ENCODE data around the gene ADAMTSL5. TPM values are rescaled to one million over a fixed set of nuclear protein-coding genes. Genes with fewer than 3 reads are reported as not detected.

Gene ADAMTSL5, protein sequence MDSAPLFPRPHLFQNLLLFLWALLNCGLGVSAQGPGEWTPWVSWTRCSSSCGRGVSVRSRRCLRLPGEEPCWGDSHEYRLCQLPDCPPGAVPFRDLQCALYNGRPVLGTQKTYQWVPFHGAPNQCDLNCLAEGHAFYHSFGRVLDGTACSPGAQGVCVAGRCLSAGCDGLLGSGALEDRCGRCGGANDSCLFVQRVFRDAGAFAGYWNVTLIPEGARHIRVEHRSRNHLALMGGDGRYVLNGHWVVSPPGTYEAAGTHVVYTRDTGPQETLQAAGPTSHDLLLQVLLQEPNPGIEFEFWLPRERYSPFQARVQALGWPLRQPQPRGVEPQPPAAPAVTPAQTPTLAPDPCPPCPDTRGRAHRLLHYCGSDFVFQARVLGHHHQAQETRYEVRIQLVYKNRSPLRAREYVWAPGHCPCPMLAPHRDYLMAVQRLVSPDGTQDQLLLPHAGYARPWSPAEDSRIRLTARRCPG
- 3.6 and 7.0 TPM in 2 replicates for total RNA-seq

DNA sequence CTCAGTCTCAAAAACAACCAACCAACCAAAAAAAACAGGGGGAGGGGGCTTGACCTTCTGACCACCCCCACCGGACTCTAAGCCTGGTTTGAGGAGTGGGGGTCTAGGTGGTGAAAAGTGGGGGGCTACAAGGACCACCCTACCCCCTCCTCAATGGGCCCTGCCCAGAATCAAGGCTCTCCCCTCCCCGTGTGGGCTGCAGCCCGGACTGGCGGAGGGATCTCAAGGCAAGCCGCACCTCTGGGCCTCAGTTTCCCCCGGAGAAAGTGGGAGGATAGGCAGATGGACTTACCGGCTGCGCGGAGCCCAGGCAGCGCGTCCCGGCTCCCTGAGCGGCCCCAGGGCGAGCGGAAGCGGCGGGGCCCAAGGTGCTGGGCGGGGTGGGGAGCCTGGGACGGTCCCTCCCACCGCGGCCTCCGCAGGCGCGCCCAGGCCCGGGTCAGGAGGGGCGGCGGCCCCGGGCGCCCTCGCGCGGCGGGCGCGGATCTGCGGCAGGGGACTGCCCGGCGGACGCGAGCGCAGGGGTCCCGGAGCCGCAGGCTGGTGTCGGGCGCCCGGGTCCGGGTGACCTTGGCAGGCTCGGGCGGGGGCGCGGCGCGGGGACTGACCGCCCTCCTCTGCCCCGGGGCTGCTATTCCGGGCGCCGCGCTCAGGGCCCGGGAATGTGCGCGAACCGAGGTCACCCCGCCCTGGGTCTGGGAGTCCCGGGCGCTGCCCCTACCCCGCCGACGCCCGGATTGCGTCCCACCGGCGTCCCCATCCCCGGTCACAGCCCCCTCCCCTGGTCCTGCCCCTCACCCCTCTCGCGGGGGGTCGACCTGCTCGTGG is at the start of gene ADAMTSL5:
TSS of gene ADAMTSL5 (minus strand) at position 349 of the 828 bp plus-strand sequence. CDS start 2,076 bp downstream, outside the sequence.
- no peaks in the 10 kb centered on the region for H3K9me3 Mint-ChIP-seq
- no peak within 1 kb of the TSS for H3K27ac Mint-ChIP-seq
- DNase-seq (ENCODE audit: low spot score) = peak; percentile 63
- H3K27me3 Mint-ChIP-seq (ENCODE audit: insufficient read depth) = peaks cover 12% of the 10 kb centered on the region
- peaks cover under 1% of the 10 kb centered on the region for H3K4me1 Mint-ChIP-seq (ENCODE audit: low read depth)
- H3K4me3 Mint-ChIP-seq = peak within 1 kb of the TSS; percentile 71
- intact Hi-C loops (cut with micrococcal nuclease) = loop anchor here (1.0 to 5.0 kb wide), 4 partner anchors 23 to 236 kb away; partner anchors contain the start of genes C19orf25, FAM174C and PCSK4
- peaks cover 2% of the 10 kb centered on the region for H3K36me3 Mint-ChIP-seq (ENCODE audit: low read depth)

DNA sequence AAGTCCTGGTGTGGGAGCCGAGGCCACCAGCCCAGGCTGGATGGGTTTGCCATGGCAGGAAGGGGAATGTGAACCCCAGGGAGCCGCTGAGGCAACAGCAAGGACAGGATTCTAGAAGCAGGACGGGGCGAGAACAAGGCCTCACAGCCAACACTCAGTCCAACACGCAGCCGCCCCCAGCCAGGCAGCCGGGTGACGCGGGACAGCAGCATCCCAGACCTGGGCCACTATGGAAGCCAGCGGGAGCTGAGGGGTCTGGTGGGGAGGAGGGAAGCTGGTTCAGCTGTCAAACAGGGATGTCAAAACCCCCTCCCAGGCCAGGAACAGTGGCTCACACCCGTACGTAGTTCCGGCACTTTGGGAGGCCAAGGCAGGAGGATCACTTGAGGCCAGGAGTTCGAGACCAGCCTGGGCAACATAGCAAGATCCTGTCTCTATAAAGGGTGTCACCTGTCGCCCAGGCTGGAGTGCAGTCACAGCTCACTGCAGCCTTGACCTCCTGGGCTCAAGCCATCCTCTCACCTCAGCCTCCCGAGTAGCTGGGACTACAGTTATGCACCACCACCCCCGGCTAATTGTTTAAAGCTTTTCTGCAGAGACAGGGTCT is 48.5 kb upstream of the ADAMTSL5 start:
- Mint-ChIP-seq H3K4me3 (no peak overlapping the region), H3K9me3 (no peaks in the 10 kb centered on the region), H3K27ac (no peak overlapping the region), H3K36me3 (ENCODE audit: low read depth) (no peaks in the 10 kb centered on the region), H3K4me1 (ENCODE audit: low read depth) (no peaks in the 10 kb centered on the region), H3K27me3 (ENCODE audit: insufficient read depth) (peaks cover 5% of the 10 kb centered on the region)
- intact Hi-C loops (cut with micrococcal nuclease) = no loop called here
- no peak for DNase-seq (ENCODE audit: low spot score)

DNA sequence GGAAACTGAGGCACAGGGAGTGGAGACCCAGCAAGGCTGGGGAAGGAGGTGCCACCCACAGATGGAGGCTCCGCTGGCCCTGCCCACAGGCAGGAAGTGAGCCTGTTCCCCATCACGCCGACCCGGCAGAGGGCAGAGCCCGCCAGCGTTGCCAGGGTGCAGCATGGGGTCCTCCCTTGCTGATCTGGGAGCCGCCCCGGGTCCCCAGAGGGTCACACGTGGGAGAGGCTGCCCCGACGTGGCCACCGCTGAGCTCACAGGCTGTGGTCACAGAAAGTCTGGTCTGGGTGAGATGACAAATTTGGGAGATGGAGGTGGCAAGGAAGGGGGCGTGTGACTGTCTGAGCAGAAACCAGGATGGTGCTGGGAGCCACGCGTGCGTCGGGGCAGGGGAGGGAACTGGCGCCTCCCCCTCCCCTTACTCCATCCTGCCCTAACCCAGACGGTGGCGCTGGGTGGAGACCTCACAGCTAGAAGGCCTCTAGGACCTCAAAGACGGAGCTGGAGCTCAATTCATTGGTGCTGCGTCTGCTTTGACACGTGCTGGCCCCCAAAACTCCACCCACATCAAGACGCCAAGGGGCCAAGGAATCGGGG is 47.6 kb upstream of the ADAMTSL5 start:
- H3K27ac Mint-ChIP-seq = no peak overlapping the region
- H3K4me1 Mint-ChIP-seq (ENCODE audit: low read depth) = no peaks in the 10 kb centered on the region
- intact Hi-C loops (cut with micrococcal nuclease) = no loop called here
- no peak for DNase-seq (ENCODE audit: low spot score)
- peaks cover 3% of the 10 kb centered on the region for H3K27me3 Mint-ChIP-seq (ENCODE audit: insufficient read depth)
- no peaks in the 10 kb centered on the region for H3K9me3 Mint-ChIP-seq
- H3K36me3 Mint-ChIP-seq (ENCODE audit: low read depth) = no peaks in the 10 kb centered on the region
- H3K4me3 Mint-ChIP-seq = no peak overlapping the region

DNA sequence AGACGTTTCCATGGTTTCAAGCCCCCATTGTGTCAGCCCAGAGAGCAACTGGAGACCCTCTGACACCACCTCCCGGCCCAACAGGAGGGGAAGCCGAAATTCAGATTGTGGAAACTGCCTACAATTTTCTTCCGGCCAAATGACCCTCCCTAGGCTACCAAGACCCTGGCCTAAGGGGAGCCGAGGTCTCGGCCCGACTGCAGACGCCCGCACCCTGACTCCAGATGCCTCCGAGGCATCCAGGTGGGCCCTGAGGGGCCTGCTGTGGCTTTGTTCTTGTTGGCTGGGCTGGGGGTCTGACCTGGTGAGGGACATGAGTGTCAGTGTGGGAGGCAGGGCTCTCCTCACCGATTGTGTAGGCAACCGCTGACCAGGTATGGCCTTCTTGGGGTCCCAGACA is 45.7 kb upstream of the ADAMTSL5 start:
- Mint-ChIP-seq H3K9me3 (no peaks in the 10 kb centered on the region), H3K27ac (no peak overlapping the region), H3K36me3 (ENCODE audit: low read depth) (no peaks in the 10 kb centered on the region), H3K4me1 (ENCODE audit: low read depth) (no peaks in the 10 kb centered on the region), H3K27me3 (ENCODE audit: insufficient read depth) (no peaks in the 10 kb centered on the region), H3K4me3 (no peak overlapping the region)
- intact Hi-C loops (cut with micrococcal nuclease) = no loop called here
- DNase-seq (ENCODE audit: low spot score) = no peak

DNA sequence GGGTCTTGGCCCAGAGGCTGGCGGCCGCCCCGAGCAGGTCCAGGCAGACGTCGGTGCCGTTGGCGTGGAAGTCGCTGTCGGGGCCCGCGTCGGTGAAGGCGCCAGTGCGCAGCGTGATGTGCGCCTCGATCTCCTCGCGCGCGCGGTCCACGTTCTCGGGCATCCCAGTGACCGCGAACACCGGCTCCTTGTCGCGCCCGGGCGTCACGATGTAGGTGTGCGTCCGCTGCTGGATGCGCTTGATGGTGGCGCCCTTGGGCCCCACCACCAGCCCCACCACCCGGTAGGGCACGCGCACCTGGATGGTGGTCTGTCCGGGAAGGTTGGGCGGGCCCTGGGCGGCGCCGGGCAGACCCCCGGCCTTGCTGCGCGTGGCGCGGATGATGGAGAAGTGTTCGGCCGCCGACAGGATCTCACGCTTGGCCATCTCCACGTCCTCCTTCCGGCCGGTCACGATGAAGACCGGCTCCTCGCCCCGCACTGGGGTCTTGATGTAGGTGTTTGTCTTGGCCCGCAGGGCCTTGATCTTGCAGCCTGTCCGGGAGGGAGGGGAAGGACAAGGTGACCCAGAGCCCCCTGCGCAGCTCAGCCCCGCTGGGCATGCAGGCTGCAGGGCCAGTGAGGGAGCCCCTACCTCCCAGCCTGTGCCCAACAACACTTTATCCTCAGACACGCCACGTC is 43.7 kb upstream of the ADAMTSL5 start:
- Mint-ChIP-seq H3K4me3 (no peak overlapping the region), H3K27ac (no peak overlapping the region), H3K4me1 (ENCODE audit: low read depth) (no peaks in the 10 kb centered on the region), H3K9me3 (no peaks in the 10 kb centered on the region), H3K27me3 (ENCODE audit: insufficient read depth) (no peaks in the 10 kb centered on the region), H3K36me3 (ENCODE audit: low read depth) (no peaks in the 10 kb centered on the region)
- intact Hi-C loops (cut with micrococcal nuclease) = no loop called here
- no peak for DNase-seq (ENCODE audit: low spot score)

DNA sequence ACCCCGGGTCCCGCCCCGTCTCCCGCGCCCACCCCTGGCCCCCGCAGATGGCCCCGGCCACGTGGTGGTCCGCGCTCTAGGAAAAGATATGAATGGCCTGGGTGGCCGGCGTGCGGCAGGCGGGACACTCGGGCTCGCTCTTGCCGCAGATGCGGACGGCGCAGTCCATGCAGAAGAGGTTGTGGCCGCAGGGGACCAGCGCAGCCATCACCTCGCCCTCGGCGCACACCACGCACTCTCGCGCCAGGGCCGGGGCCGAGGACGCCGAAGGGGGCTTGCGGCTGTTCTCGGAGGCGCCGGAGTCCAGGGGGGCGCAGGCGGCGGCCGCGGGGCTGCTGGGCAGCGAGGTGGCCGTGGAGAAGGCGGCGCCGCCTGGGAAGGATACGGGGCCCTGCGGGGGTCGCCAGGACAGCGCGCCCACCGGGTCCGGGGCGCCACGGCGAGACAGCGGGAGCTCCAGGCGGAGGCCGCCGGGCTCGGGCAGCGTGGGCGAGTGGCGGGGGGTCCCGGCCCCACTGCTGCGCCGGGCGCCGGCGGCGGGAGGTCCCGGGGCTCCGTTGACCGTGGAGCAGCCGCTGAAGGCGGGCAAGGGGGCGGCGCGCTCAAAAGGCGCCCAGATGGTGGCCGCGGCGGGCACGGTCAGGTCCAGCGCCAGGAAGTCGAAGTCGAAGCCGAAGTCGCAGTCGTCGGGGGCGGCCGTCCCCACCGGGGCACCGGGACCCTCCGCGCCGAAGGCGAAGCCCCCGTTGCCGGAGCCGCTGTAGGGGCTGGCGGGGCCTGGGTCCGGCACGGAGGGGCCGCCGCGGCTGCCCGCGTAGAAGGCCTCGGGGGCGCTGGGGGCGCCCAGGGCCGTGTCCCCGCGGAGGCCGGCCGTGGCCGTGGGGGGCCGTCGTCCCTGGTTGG is 42.9 kb upstream of the ADAMTSL5 start:
- Mint-ChIP-seq H3K36me3 (ENCODE audit: low read depth) (no peaks in the 10 kb centered on the region), H3K4me1 (ENCODE audit: low read depth) (no peaks in the 10 kb centered on the region), H3K9me3 (no peaks in the 10 kb centered on the region), H3K4me3 (no peak overlapping the region), H3K27me3 (ENCODE audit: insufficient read depth) (peaks cover 2% of the 10 kb centered on the region), H3K27ac (no peak overlapping the region)
- DNase-seq (ENCODE audit: low spot score) = no peak
- intact Hi-C loops (cut with micrococcal nuclease) = no loop called here

DNA sequence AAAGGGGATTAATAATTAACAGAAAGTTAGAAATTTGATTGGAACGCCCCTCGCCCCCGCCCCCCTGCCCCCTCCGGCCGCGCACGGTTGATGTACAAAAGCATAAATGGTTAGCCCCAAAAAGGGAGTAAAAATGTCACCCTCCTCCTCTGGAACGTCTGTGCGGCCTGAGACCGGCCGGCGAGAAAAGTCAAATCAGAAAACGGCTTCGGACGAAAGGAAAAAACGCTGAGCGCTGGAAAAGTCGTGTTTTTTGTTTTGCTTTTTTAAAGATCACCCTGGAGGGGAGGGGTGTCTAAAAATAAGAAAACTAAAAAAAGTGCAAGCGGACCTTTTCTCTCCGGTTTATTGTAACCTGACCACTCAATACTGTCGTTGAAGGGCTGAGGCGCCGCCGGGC is 42.1 kb upstream of the ADAMTSL5 start:
- no peaks in the 10 kb centered on the region for H3K4me1 Mint-ChIP-seq (ENCODE audit: low read depth)
- peaks cover 2% of the 10 kb centered on the region for H3K27me3 Mint-ChIP-seq (ENCODE audit: insufficient read depth)
- no peak overlapping the region for H3K4me3 Mint-ChIP-seq
- DNase-seq (ENCODE audit: low spot score) = no peak
- H3K9me3 Mint-ChIP-seq = no peaks in the 10 kb centered on the region
- no peaks in the 10 kb centered on the region for H3K36me3 Mint-ChIP-seq (ENCODE audit: low read depth)
- intact Hi-C loops (cut with micrococcal nuclease) = no loop called here
- no peak overlapping the region for H3K27ac Mint-ChIP-seq

DNA sequence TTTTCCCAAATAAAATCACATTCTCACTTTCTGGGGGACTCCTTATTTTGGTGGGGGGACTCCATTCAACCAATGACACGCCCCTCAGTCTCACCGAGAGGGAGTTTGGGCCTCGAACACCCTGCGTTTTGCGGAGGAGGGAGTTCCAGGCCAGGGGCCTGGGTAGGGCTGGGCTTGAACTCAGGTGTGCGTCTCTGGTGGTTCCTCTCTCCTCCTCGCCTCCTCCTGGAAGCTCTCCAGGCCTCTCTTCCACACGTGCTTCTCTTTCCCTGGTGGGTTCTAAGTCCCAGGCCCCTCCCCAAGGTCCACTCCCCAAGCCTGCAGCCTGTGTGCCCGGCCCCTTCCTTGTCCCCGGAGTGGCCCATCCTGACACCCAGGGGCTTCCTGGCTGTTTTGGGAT is 40.6 kb upstream of the ADAMTSL5 start:
- intact Hi-C loops (cut with micrococcal nuclease) = no loop called here
- no peaks in the 10 kb centered on the region for H3K9me3 Mint-ChIP-seq
- H3K27ac Mint-ChIP-seq = no peak overlapping the region
- no peak for DNase-seq (ENCODE audit: low spot score)
- no peaks in the 10 kb centered on the region for H3K36me3 Mint-ChIP-seq (ENCODE audit: low read depth)
- H3K4me3 Mint-ChIP-seq = no peak overlapping the region
- no peaks in the 10 kb centered on the region for H3K4me1 Mint-ChIP-seq (ENCODE audit: low read depth)
- peaks cover 2% of the 10 kb centered on the region for H3K27me3 Mint-ChIP-seq (ENCODE audit: insufficient read depth)

DNA sequence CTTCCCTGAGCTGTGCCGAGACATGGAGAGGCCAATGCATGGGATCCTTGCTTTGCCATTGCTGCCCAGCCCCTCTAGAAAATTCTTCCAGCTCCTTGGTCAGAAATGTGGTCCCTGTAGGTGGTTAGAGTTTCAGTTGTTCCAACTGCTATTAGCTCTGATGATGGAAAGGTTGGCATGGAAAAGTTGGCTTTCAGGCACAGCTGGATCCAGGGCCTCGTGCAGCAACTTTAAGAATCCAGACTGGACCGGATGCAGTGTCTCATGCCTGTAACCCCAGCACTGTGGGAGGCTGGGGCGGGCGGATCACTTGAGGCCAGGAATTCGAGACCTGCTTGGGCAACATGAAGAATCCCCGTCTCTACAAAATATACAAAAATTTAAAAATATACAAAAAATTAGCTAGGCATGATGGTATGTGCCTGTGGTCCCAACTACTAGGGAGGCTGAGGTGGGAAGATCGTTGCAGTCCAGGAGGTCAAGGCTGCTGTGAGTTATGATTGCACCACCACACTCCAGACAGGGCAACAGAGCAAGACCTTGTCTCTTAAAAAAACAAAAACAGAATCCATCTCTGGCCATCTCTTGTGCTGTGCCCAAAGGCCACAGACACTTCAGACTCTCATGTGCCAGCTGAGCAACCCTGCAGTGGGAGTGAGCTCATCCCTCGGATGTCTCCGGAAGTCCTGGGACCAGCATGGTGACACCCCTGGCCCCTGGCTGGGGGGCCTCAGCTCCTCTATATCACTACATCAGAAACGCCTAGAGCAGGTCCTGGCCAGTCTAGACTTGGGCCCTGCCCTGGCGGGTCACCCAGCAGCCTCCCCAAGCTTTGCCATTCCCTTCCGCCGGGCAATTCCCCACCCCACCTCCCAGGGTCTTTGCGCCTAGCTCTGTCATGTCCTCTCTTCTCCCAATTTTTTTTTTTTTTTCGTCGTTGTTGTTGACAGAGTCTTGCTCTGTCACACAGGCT is 38.5 kb upstream of the ADAMTSL5 start:
- Mint-ChIP-seq H3K27me3 (ENCODE audit: insufficient read depth) (peaks cover 7% of the 10 kb centered on the region), H3K4me3 (no peak overlapping the region), H3K36me3 (ENCODE audit: low read depth) (no peaks in the 10 kb centered on the region), H3K4me1 (ENCODE audit: low read depth) (no peaks in the 10 kb centered on the region), H3K9me3 (no peaks in the 10 kb centered on the region), H3K27ac (no peak overlapping the region)
- no peak for DNase-seq (ENCODE audit: low spot score)
- intact Hi-C loops (cut with micrococcal nuclease) = no loop called here

DNA sequence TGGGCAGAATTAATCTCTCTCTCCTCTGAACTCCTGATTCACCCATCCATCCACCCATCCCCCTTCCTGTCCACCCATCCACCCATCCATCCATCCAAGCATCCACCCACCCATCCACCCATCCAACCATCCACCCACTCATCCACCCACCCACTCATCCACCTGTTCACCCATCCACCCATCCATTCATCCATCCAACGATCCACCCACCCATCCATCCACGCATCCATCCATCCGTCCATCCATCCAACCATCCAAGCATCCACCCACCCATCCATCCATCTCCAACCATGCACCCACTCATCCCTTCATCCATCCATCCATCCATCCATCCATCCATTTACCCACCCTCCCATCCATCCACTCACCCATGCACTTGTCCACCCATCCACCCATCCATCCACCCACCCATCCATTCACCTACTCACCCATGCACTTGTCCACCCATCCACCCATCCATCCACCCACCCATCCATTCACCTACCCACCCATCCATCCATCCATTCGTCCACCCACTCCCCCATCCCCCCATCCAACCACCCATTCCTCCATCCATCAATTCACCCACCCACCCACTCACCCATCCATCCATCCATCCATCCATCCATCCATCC is 36.6 kb upstream of the ADAMTSL5 start:
- intact Hi-C loops (cut with micrococcal nuclease) = no loop called here

More for the DNA sequence above, 36.6 kb upstream of the ADAMTSL5 start:
- DNase-seq (ENCODE audit: low spot score) = no peak
- no peak overlapping the region for H3K27ac Mint-ChIP-seq
- H3K36me3 Mint-ChIP-seq (ENCODE audit: low read depth) = no peaks in the 10 kb centered on the region
- no peak overlapping the region for H3K4me3 Mint-ChIP-seq
- peaks cover 7% of the 10 kb centered on the region for H3K27me3 Mint-ChIP-seq (ENCODE audit: insufficient read depth)
- H3K4me1 Mint-ChIP-seq (ENCODE audit: low read depth) = no peaks in the 10 kb centered on the region
- no peaks in the 10 kb centered on the region for H3K9me3 Mint-ChIP-seq
